Duodenal mucosa (tissue), 2 donors: Measurements from ENCODE around the gene NFIX.

ENCODE experiments used
- H3K27ac ChIP-seq: one replicate; pipeline ENCODE4 v1.7.0; 2013; ENCODE audit warnings: low read depth, low read length
- H3K27me3 ChIP-seq, 2 donors: one replicate each; pipeline ENCODE4 v1.7.0; 2013; ENCODE audit warnings: low read length in 2 of 2, control low read depth in 1 of 2; ENCODE audit not compliant: insufficient read depth in 2 of 2, control insufficient read depth in 1 of 2
- H3K36me3 ChIP-seq, 2 donors: one replicate each; pipeline ENCODE4 v1.7.0; 2013; ENCODE audit warnings: low read length in 2 of 2, control low read depth in 1 of 2; ENCODE audit not compliant: insufficient read depth in 2 of 2, control insufficient read depth in 1 of 2
- H3K4me1 ChIP-seq, 2 donors: one replicate each; pipeline ENCODE4 v1.7.0; 2013; ENCODE audit warnings: low read length in 2 of 2, control low read depth in 1 of 2; ENCODE audit not compliant: insufficient read depth in 2 of 2, control insufficient read depth in 1 of 2
- H3K4me3 ChIP-seq, 2 donors: one replicate each; pipeline ENCODE4 v1.7.0; 2013; ENCODE audit warnings: low read length in 2 of 2, low read depth in 1 of 2
- H3K9ac ChIP-seq, 2 donors: one replicate each; pipeline ENCODE4 v1.7.0; 2013; ENCODE audit warnings: low read length in 2 of 2, low read depth in 1 of 2
- H3K9me3 ChIP-seq, 2 donors: one replicate each; pipeline ENCODE4 v1.7.0; 2013; ENCODE audit warnings: low read length in 2 of 2, control low read depth in 1 of 2; ENCODE audit not compliant: control insufficient read depth in 1 of 2

NFIX gene

GRCh38 chr19:13104360-13104847 lies 109.1 kb downstream of the NFIX start:
- peak overlapping the region; percentile 57 to 59 for H3K9ac ChIP-seq

DNA sequence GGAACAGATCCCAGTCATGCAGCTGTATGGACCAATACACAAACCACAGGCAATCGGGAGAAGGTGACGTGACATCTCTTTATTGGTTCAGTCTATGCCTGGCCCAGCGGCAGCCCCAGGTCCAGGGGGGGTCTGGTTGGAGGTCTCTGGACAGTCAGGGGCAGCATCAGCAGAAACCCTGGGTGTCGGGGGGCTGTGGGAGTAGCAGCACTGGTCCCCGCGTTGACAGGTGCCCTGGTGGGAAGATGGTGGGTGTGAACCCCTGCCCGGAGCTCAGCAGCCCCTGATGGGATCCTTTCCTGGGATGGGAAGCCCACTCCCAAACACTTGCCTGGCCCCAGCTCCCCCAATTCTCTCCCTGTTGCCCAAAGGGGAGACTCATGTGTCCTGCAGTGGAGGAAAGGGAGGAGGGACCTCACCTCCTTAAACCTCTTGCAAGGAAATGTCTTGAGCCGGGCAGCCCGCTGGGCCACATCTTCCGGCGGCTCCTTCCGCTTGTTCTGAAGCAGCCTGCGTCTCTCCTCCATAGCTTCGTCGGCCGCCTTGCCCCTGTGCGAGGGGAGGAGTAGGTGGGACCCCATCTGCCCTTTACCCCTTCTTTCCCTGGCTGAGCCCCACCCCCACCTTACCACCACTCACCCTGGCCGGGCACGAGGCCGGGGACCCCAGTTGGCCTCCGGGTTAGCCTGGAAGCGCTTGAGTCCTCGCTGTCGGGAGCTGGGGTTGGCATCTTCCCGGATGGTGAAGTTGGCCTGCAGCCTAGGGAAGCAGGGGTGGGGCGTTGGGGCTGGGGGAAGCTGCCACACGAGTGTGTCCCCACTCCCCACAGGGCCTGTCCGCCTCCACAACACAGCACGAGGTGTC lies 109.8 kb downstream of the NFIX start:
- peaks cover 0 to 19% of the 10 kb centered on the region in 2 donors for H3K36me3 ChIP-seq
- no peaks in the 10 kb centered on the region for H3K27me3 ChIP-seq
- peak overlapping the region; percentile 68 for H3K4me3 ChIP-seq
- peaks cover 7 to 25% of the 10 kb centered on the region in 2 donors for H3K4me1 ChIP-seq
- peak overlapping the region; percentile 57 to 59 for H3K9ac ChIP-seq
- no peaks in the 10 kb centered on the region for H3K9me3 ChIP-seq
- no peak overlapping the region for H3K27ac ChIP-seq

More at GRCh38 chr19:13104360-13104847, 109.1 kb downstream of the NFIX start:
- peaks cover 0 to 12% of the 10 kb centered on the region in 2 donors for H3K36me3 ChIP-seq
- no peaks in the 10 kb centered on the region for H3K27me3 ChIP-seq
- H3K9me3 ChIP-seq, result no peaks in the 10 kb centered on the region
- H3K4me3 ChIP-seq, result peak overlapping the region; percentile 68
- H3K4me1 ChIP-seq, result peaks cover 12 to 32% of the 10 kb centered on the region in 2 donors
- H3K27ac ChIP-seq, result peak overlapping the region; percentile 30

DNA sequence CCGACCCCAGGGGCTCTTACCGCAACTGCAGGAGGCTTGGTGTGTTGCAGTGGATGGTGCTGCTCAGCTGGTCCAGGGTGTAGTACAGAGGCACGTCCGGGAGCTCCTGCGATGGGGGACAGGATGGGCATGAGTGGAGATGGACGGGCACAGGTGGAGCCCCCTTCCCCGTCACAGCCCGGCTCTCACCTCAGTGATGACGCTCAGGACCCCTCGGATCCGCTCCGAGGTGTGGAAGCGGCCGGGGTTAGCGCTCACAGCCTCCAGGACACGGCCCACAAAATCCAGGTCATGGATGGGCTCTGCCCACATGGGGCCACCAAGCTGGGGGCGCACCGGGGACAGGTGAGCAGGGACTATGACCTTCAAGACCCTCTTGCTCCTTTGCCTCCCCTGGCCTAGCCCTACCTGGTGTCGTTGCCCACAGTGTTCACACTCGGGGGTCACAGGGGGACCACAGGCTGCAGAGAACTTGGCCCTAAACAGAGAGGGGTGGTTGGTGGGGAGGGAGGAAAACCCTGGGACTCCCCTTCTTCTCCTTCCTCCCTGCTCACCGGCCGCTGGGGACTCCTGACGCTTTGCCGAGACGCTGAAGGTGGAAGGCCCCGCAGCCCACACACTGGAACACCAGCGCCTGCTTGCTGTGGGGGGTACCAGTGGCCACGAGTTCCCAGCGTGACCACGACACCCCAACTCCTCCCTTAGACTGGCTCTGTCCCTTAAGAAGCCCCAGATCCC lies 114.3 kb downstream of the NFIX start:
- no peak overlapping the region for H3K4me3 ChIP-seq
- H3K27me3 ChIP-seq, result no peaks in the 10 kb centered on the region
- no peak overlapping the region for H3K27ac ChIP-seq
- no peaks in the 10 kb centered on the region for H3K9me3 ChIP-seq
- H3K9ac ChIP-seq, result no peak overlapping the region
- no peaks in the 10 kb centered on the region for H3K4me1 ChIP-seq
- peaks cover 0 to 30% of the 10 kb centered on the region in 2 donors for H3K36me3 ChIP-seq

- no peak overlapping the region for H3K4me3 ChIP-seq
- H3K27ac ChIP-seq, result no peak overlapping the region
- H3K27me3 ChIP-seq, result no peaks in the 10 kb centered on the region
- no peak overlapping the region for H3K9ac ChIP-seq
- H3K36me3 ChIP-seq, result peaks cover 0 to 30% of the 10 kb centered on the region in 2 donors
- no peaks in the 10 kb centered on the region for H3K9me3 ChIP-seq
- no peaks in the 10 kb centered on the region for H3K4me1 ChIP-seq
Observed at GRCh38 chr19:13110099-13110610, 114.9 kb downstream of the NFIX start.

GRCh38 chr19:13112555-13112954 lies 117.3 kb downstream of the NFIX start:
- no peak overlapping the region for H3K9ac ChIP-seq
- no peaks in the 10 kb centered on the region for H3K27me3 ChIP-seq
- H3K4me3 ChIP-seq, result no peak overlapping the region
- peaks cover 8 to 16% of the 10 kb centered on the region in 2 donors for H3K4me1 ChIP-seq
- H3K36me3 ChIP-seq, result peaks cover 0 to 26% of the 10 kb centered on the region in 2 donors
- no peak overlapping the region for H3K27ac ChIP-seq
- no peaks in the 10 kb centered on the region for H3K9me3 ChIP-seq

GRCh38 chr19:13115936-13116281 lies 120.6 kb downstream of the NFIX start:
- H3K27ac ChIP-seq, result no peak overlapping the region

DNA sequence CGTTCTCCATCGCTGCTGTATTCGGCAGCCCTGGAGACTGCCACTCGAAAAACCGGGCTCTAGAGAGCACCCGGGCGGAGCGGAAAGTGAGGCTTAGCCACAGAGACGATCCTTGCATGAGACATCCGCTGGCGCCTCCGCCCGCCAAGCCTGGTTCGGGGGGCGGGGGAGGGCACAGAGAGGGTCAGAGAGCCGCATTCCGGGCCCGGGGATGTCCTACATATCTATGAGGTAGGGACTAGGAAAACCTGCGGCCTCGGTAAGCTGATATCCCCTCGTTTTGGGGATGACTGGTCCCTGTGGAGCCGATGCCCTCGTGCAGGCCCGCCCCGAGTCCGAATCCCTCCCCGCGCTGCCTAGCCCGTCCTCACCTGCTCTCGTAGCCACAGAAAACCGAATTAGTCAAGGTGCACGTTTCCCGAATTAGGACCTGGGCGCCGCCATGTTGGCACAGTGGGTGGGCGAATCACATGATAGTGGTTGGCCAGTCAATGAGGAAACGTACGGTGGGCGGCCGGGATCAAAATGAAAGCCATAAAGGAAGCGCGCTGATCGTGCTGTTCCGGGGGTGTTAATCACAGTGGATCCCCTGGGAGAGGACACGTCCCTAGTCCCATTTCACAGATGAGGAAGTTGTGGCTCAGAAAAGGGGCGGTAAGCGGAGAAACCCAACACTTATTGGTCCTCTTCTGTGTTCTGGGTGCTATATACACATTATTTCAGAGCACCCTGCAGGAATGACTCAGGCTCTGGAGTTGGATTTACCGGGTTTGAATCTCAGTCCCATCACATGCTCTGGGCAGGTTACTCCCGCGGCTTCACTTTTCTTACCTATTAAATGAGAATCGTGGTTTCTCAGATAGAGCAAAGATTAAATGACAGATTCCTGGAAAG lies 121.3 kb downstream of the NFIX start, which contains the start of gene TRMT1:
TSS of gene TRMT1 (minus strand) at position 459 of the 894 bp plus-strand sequence. CDS start at position 118, 341 bp downstream.
- H3K4me3 ChIP-seq, result peak within 1 kb of the TSS; percentile 94 to 99
- no peaks in the 10 kb centered on the region for H3K9me3 ChIP-seq
- H3K4me1 ChIP-seq, result peaks cover 32 to 40% of the 10 kb centered on the region in 2 donors
- H3K27ac ChIP-seq, result peak within 1 kb of the TSS; percentile 63
- H3K36me3 ChIP-seq, result peaks cover 0 to 7% of the 10 kb centered on the region in 2 donors
- peak within 1 kb of the TSS; percentile 75 to 77 for H3K9ac ChIP-seq
- H3K27me3 ChIP-seq, result no peaks in the 10 kb centered on the region

More at GRCh38 chr19:13115936-13116281, 120.6 kb downstream of the NFIX start:
- H3K27me3 ChIP-seq, result no peaks in the 10 kb centered on the region
- peaks cover 0 to 7% of the 10 kb centered on the region in 2 donors for H3K36me3 ChIP-seq
- peak overlapping the region; percentile 75 to 77 for H3K9ac ChIP-seq
- peak overlapping the region; percentile 94 to 99 for H3K4me3 ChIP-seq
- H3K4me1 ChIP-seq, result peaks cover 27 to 37% of the 10 kb centered on the region in 2 donors
- H3K9me3 ChIP-seq, result no peaks in the 10 kb centered on the region

DNA sequence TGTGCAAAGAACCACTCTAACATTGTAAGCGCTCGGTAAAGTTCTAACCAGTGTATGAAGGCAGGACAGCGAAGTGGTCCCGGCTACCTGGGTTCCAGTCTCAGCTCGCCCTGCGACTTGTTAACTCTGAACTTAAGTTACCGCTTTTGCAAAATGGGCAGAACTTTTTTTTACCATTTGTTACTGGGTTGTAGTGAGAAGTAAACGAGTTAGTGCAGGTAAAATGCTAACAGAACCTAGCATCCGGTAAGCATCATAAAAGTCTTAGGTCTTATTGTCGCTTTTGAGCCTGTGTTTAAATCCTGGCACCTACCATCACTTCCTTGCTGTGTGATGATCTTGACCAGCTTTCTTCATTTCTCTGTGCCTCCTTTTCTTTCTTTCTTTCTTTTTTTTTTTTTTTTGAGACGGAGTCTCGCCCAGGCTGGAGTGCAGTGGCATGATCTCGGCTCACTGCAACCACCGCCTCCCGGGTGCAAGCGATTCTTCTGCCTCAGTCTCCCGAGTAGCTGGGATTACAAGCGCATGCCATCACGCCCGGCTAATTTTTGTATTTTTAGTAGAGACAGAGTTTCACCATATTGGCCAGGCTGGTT lies 122.0 kb downstream of the NFIX start:
- Histone ChIP-seq H3K9ac (peak overlapping the region; percentile 69 to 75), H3K4me1 (peaks cover 39 to 47% of the 10 kb centered on the region in 2 donors), H3K27ac (no peak overlapping the region), H3K4me3 (peak overlapping the region; percentile 94 to 99), H3K9me3 (no peaks in the 10 kb centered on the region), H3K36me3 (peaks cover 0 to 9% of the 10 kb centered on the region in 2 donors), H3K27me3 (no peaks in the 10 kb centered on the region)
